Neutrophil (primary cell): ENCODE measurements around the gene CCSER1.

Source experiments
- H3K27ac ChIP-seq: fragments of 200-600 bp; sonication (generic); 2 replicates; pipeline ENCODE4 v1.5.1; 2016; ENCODE audit warnings: mild to moderate bottlenecking, moderate library complexity
- H3K27me3 ChIP-seq: fragments of 200-600 bp; sonication (generic); 2 replicates; pipeline ENCODE4 v1.6.0; 2016; ENCODE audit warnings: mild to moderate bottlenecking
- H3K36me3 ChIP-seq: fragments of 200-600 bp; sonication (generic); 2 replicates; pipeline ENCODE4 v1.5.1; 2017
- H3K4me1 ChIP-seq, 2 experiments: fragments of 200-600 bp in 1 of 2; sonication (generic) in 1 of 2; 1 replicate in 1 of 2; 2 replicates in 1 of 2; pipeline versions ENCODE4 v1.5.1 to v1.6.1; 2013 to 2016; ENCODE audit warnings: low read depth in 1 of 2, low read length in 1 of 2, mild to moderate bottlenecking in 1 of 2, moderate library complexity in 1 of 2; ENCODE audit not compliant: control insufficient read depth in 1 of 2, insufficient read depth in 1 of 2
- H3K4me3 ChIP-seq, 2 experiments: fragments of 200-600 bp in 1 of 2; sonication (generic) in 1 of 2; 1 replicate in 1 of 2; 2 replicates in 1 of 2; pipeline ENCODE4 v1.5.1; 2013 to 2016; ENCODE audit warnings: low read depth in 1 of 2, low read length in 1 of 2, mild to moderate bottlenecking in 1 of 2, moderate library complexity in 1 of 2
- H3K9me3 ChIP-seq: fragments of 200-600 bp; sonication (generic); 2 replicates; pipeline ENCODE4 v1.5.1; 2016
- TF ChIP-seq, protein P1 (sequence below): fragments of 200-600 bp; sonication (generic); IDR thresholded peaks from 2 replicates; pipeline ENCODE4 v1.5.1; 2016; ENCODE audit warnings: antibody characterized with exemption

Gene CCSER1

DNA sequence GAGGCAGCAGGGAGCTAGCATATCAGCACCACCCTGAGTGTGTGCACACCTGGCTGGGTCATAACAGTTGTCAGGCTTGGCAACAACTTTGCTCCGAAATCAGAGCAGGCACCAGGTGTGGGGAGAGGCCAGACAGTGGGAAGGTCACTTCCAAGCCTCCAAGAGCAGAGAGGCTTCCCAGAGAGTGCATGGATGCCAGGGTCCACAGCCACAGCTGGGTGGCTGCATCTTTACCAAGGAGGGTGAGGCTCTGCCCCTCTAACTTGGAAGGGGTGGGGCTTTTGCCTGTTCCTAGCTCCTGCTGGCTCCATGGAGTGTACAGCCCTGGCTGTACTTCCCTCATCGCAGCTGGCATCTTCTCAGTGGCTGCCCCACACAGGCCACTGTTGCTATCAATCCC, 322.4 kb downstream of the CCSER1 start:
- Histone ChIP-seq H3K27ac (no peak overlapping the region), H3K9me3 (peaks cover 7% of the 10 kb centered on the region), H3K4me3 (no peak overlapping the region), H3K4me1 (no peaks in the 10 kb centered on the region), H3K27me3 (no peaks in the 10 kb centered on the region), H3K36me3 (no peaks in the 10 kb centered on the region)
- TF ChIP-seq, protein P1, sequence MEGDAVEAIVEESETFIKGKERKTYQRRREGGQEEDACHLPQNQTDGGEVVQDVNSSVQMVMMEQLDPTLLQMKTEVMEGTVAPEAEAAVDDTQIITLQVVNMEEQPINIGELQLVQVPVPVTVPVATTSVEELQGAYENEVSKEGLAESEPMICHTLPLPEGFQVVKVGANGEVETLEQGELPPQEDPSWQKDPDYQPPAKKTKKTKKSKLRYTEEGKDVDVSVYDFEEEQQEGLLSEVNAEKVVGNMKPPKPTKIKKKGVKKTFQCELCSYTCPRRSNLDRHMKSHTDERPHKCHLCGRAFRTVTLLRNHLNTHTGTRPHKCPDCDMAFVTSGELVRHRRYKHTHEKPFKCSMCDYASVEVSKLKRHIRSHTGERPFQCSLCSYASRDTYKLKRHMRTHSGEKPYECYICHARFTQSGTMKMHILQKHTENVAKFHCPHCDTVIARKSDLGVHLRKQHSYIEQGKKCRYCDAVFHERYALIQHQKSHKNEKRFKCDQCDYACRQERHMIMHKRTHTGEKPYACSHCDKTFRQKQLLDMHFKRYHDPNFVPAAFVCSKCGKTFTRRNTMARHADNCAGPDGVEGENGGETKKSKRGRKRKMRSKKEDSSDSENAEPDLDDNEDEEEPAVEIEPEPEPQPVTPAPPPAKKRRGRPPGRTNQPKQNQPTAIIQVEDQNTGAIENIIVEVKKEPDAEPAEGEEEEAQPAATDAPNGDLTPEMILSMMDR = no peak

DNA sequence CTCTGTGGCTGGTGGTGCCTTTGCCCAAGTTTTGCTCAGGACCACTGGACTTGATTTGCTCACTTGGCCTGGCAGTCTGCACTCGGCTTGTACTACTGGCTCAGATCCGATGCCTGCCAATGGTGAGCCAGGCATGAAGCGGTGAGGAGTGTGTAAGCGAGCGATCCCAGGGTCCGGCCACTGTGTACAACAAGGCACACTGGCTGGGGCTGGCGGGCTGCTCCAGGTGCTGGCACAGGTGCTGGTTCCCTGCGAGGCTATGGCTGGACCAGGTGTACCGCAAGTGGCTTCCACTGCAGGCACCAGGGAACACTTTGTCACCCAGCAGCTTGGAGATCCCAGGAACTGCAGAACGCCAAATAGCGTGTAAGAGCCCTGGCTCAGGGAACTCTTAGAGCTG, 329.7 kb downstream of the CCSER1 start:
- peaks cover 7% of the 10 kb centered on the region for H3K9me3 ChIP-seq
- H3K36me3 ChIP-seq = no peaks in the 10 kb centered on the region

DNA sequence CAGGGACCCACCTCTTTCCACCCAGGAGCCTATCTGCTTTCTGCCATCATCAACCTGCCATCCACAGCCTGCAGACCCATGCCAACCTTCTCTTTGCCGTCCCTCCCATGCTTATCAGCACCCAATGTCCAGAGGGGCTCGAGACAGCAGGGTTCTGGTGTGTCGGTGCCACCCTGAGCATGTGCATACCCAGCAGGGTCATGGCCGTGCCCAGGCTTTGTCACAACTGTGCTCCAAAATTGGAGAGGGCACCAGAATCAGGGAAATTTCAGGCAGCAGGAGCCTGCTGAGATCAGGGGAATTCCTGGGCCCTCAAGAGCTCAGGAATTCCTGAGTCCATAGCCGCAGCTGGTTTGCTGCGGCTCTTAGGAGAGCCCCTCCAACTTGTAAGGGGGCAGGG, 330.6 kb downstream of the CCSER1 start:
- no peak overlapping the region for H3K4me3 ChIP-seq
- H3K9me3 ChIP-seq = peaks cover 7% of the 10 kb centered on the region
- TF ChIP-seq, protein P1 = no peak
- no peaks in the 10 kb centered on the region for H3K4me1 ChIP-seq
- no peak overlapping the region for H3K27ac ChIP-seq
- no peaks in the 10 kb centered on the region for H3K27me3 ChIP-seq
- H3K36me3 ChIP-seq = no peaks in the 10 kb centered on the region

More for the DNA sequence above, 329.7 kb downstream of the CCSER1 start:
- TF ChIP-seq, protein P1 = no peak
- H3K4me3 ChIP-seq = no peak overlapping the region
- no peak overlapping the region for H3K27ac ChIP-seq
- no peaks in the 10 kb centered on the region for H3K27me3 ChIP-seq
- H3K4me1 ChIP-seq = no peaks in the 10 kb centered on the region

DNA sequence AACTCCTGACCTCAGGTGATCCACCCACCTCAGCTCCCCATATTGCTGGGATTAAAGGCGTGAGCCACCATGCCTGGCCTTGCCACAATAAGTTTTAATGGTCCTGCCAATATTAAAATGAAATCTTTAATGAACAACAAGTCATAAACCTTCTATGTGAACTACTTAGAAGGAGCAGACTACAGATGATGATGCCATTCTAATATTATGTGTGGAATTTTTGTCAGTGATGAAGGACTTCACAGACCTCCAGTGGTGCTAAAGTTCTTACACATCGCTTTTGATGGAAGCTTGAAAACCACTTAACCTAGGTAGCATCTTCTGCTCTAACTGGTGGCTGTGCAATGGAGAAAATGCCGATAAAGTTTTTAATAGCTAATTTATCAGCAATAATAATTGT, 331.4 kb downstream of the CCSER1 start:
- Histone ChIP-seq H3K9me3 (peaks cover 7% of the 10 kb centered on the region), H3K27me3 (no peaks in the 10 kb centered on the region), H3K4me1 (no peaks in the 10 kb centered on the region), H3K27ac (no peak overlapping the region), H3K36me3 (no peaks in the 10 kb centered on the region), H3K4me3 (no peak overlapping the region)
- TF ChIP-seq, protein P1 = no peak

DNA sequence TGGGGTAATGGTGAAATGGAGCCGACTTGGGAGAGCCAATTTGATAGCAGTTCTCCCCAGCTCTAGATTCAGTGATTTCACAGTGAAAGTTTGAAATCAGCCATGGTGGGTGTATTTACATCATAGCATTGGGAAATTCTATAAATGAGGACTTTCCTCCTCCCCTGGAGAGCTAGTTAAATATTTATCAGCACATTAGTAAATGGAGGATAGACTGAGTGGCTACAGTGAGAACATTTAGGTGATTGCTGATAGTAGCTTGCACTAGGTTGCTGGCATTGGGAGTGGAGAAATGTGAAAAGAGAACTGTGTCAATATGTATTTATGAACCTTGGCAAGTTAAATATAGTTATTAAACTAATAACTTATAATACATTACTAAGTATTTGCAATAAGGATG, 347.3 kb downstream of the CCSER1 start:
- H3K27ac ChIP-seq = no peak overlapping the region
- H3K9me3 ChIP-seq = no peaks in the 10 kb centered on the region
- TF ChIP-seq, protein P1 = no peak
- H3K4me3 ChIP-seq = no peak overlapping the region
- no peaks in the 10 kb centered on the region for H3K4me1 ChIP-seq
- H3K27me3 ChIP-seq = no peaks in the 10 kb centered on the region
- H3K36me3 ChIP-seq = no peaks in the 10 kb centered on the region

DNA sequence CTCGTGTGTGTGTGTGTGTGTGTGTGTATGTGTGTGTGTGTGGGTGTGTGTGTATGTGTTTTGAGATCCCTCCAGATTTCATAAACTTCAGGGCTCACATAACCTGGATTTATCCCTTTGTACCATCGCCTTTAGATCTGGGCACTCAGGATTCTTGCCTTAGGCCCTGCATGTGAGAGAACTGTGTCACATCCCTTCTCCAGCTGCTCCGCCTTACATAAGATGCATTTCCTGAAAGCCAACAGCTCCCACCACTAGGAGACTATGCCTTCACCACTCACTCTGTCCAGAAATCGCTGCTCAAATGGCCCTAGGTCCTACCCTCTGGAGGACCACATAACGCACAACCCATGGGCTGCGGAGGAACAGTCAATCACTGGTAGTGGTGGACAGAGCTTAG, 348.8 kb downstream of the CCSER1 start:
- Histone ChIP-seq H3K36me3 (no peaks in the 10 kb centered on the region), H3K27ac (no peak overlapping the region), H3K27me3 (no peaks in the 10 kb centered on the region), H3K4me3 (no peak overlapping the region), H3K4me1 (no peaks in the 10 kb centered on the region), H3K9me3 (no peaks in the 10 kb centered on the region)
- TF ChIP-seq, protein P1 = no peak
